Ramos (cell line): ENCODE results near the gene PPL.

Source experiments
- in situ Hi-C: fragments of 300-500 bp; cut with MboI; formaldehyde crosslinking; loops from one replicate; pipeline ENCODE4 v1.14.3; 2022; ENCODE audit warnings: low sequenced_read_pairs; ENCODE audit not compliant: unreplicated experiment

The PPL gene

DNA sequence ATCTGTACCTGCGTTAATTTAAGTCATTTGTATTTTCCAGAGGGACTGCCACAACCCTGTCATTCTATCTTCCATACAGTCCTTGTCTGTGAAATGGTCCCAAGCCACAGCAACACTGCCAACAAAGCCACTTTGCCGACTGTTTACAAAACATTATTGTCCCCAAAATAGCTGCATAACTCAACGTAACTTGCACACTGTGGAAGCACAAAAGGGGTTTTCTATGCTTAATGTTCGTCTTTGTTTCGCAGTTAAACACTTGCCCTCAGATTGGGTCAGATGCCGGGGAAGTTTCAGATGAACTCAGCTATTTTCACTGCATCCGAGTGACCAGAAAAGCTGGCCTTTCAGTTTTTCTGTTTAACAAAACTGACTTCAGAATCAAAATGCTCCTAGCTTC lies 25.8 kb upstream of the PPL start:
- in situ Hi-C loops = no loop called here

DNA sequence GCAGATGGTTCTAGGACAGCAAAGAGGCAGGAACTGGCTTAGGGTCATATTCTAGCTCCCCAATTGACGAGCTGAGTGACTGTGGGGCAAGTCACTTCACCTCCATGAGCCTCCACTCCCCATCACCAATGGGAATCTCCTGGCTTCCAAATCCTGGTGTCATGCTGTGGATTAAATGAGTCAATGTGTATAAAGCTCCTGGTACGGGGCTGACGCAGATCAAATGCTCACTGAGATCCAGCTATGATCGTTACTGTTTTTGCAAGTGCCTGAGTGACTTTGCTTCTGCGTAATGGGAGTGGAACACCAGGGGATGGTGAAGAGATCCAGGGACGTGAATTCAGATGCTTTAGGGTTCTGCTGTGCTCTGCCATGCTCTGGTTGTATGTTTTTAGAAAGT lies 23.6 kb upstream of the PPL start:
- in situ Hi-C loops = no loop called here

DNA sequence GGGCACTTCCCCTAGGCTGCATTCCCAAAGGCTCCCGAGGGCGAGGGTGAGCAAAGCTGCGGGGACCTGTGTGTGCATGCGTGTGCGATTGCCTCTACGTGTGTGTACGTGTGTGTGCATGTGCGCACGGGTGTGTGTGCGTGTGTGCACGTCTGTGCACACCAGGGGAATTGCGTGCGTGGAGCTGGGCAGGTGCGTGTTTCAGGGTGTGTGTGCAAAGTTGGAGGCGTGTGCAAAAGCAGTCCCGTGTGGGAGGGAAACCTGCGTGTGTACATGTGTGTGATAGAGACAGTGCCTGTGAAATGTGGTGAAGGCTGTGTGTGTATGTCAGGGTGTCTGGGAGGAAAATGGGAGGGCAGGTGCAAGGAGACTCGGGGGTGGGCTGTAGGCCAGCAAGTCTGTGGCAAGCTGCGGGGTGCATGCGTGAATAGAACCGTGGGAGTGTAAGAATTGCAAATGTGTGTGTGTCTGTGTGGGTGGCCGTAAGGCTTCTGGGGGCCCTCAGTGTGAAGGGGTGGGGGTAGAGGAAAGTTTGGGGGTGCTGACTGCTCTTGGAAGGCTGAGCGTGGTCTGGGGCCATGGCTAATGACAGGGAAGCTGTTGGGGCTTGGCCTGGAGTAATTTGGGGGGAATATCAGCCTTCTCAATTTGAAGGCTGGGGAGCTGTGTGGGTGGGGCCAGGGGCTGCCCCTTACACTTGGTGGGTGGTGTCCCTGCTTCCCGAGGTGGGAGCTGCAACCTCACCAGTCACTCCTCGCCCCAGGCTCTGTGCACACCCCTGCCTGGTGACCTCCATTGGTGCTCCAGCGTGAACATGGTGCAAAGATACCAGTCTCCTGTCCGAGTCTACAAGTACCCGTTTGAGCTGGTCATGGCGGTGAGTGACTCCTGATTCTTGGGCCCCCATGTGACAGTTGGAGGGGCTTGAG lies 21.8 kb upstream of the PPL start:
- in situ Hi-C loops = loop anchor here (10.0 kb wide), 1 partner anchor 444 kb away; no protein-coding TSS in a partner anchor

DNA sequence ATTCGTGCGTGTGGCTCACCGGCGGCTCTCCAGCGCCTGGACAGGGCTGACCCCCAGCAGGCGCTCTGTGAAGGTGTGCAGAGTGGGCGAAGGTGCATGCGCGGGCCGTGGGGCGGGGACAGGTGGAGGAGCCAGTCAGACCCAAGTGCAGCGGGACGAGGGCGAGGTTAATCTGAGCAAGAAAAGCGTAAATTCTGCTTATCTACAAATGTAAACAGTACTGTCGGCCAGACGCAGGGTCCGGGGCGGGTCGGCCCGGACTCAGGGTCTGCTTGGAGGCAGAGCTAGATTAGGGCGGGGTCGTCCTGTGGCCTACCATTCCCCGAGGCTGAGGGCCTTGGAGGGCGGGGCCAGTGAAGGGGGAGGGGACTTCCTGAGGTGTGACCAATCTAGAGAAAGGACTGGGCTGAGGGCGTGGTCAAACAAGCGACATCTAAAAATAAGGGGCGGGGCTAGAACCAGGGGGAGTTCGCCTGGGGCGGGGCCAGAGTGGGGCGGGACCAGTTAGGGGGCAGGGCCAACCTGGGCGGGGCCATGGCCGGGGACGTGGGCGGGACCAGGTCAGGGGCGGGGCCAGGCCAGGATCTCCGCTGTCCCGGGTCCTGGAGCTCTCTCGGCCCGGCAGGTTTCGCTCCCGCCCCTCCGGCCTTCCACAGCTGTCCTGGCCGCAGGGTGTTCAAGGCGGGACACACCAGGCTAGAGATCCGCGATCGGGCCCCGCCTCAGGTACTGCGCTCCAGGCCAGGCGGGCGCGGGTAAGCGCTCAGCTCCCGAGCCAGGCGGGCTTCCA lies 21.0 kb upstream of the PPL start, which contains the start of gene SEC14L5:
Gene SEC14L5 (plus strand): TSS at position 611 of the 790 bp plus-strand sequence. CDS start 994 bp downstream, outside the sequence.
- in situ Hi-C loops = loop anchor here (10.0 kb wide), 1 partner anchor 443 kb away; no protein-coding TSS in a partner anchor

DNA sequence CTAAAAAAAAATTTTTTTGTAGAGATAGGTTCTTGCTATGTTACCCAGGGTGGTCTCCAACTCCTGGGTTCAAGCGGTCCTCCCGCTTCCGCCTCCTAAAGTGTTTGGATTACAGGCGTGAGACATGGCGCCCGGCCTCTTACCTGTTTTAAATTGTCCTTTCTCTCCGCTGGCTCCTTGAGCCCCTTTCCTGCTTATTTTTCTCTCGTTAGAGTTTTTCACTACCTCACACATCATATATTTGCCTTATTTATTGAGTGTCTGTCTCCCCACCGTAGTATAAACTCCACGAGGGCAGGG lies 20.4 kb upstream of the PPL start:
- in situ Hi-C loops = loop anchor here (10.0 kb wide), 1 partner anchor 443 kb away; no protein-coding TSS in a partner anchor

DNA sequence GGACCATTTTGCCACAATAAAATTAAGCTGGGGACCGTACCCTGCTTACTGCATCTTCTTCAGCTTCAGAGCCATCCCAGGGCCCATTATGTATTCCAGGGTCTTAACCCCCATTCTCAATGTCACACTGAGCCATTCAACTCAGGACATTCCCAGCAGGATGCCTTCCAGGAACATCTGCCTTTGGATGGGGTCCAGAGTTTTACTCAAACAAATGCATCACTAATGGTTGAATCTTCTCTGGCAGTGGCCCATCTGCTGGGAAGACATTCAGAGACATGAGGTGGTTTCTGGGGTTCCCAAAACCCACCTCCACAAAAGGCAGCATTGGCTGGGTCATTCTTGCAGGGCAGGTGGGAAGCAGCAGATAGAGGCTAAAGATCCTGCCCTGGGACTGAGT lies 17.8 kb upstream of the PPL start:
- in situ Hi-C loops = loop anchor here (10.0 kb wide), 1 partner anchor 440 kb away; no protein-coding TSS in a partner anchor

DNA sequence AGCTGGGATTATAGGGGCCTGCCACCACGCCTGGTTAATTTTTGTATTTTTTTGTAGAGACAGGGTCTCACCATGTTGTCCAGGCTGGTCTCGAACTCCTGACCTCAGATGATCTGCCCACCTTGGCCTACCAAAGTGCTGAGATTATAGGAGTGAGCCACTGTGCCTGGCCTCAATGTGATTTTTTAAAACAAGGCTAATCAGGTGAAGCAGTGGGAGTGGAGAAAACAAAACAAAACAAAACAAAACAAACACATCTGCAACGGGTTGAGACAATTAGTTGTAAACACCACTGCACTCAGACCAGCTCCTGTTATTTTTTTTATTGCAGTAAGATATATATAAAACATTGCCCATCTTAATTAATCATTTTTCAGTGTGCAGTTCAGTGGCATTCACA lies 14.6 kb upstream of the PPL start:
- in situ Hi-C loops = loop anchor here (10.0 kb wide), 1 partner anchor 437 kb away; no protein-coding TSS in a partner anchor

DNA sequence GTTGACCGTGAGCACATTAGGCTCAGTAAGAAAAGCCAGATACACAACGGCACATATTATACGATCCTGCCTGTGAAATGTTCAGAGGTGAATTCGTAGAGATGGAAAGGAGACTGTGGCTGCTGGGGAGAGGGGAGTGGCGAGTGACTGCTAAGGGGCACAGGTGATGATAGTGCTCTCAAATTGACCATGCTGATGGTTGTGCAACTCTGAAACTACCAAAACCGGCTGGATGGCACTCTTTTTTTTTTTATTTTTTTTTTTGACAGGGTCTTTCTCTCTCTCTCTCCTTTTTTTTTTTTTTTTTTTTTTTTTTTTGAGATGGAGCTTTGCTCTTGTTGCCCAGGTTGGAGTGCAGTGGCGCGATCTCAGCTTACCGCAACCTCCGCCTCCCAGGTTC lies 13.0 kb upstream of the PPL start:
- in situ Hi-C loops = loop anchor here (10.0 kb wide), 2 partner anchors 235 to 435 kb away; no protein-coding TSS in a partner anchor

DNA sequence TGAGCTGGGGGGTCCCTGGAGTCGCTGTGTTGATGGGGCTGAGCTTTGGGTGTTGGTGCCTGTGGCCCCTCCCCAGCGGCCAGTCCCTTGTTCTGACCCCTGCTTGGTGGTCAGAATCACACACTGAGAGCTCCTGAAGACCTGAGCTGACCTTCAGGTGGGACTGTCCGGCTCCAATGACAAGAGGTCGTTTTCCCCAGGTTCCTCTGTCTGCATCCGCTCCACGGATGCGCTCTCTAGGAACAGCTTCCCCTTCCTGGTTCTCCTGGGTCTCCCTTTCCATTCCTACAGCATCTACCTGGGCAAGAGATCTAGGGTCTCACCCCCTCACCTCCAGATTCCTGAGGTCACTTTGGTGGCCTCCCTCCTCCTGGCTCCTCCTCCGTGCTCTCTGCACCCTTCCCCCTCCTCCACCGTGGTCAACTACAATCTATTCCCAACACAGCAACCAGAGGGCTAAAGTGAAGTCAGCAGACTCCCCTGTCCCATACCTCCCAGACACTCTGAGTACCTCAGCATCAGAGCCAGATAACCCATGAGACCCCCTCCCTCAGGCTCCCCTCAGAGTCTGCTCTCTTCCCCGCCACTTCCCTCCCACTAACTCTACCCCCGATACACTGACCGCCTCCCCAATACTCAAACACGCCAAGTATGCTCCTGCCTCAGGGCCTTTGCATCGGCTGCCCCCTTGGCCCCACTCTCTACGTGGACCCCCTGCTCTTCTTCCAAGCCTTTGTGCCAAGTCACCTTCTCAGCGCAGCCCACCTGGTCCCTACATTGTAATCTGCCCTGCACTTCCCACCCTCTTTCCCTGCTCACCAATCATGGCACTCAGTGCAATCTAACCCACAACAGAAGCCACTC lies 12.2 kb upstream of the PPL start:
- in situ Hi-C loops = loop anchor here (10.0 kb wide), 1 partner anchor 234 kb away; no protein-coding TSS in a partner anchor

DNA sequence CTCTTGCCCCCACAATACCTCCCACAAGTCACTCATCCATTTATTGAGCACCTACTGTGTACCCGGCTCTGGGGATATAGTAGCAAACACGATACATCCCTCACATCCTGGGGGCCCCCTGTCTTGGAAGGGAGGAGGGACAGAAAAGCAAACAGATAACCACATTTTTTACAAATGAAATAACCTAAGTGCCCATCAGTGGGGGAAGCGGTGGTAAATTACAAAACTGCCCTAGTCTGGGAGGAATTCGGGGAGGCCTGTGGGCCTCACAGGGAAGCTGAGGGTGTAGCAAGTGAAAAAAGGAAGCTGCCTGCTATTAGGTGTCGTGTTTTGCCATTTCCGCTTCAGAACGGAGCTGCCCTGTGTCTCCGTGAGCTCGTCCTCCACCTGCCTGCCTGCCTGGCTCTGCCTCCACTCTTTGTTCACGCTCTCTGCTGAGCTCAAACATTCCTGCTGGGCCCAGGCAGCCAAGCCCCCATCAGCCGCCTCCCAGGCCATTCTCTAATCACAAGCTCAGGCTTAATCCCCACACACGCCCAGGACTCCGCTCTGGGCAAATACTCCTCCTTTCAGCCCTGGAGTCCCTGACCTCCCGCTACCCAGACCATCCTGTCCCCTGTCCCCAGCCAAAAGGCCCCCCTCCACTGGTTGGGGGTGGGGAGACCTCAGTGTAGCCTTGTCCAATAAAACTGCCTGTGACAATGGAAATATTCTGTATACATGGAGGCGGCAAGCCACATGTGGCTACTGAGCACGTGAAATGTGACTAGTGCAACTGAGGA lies 11.0 kb upstream of the PPL start:
- in situ Hi-C loops = loop anchor here (10.0 kb wide), 1 partner anchor 233 kb away; no protein-coding TSS in a partner anchor

DNA sequence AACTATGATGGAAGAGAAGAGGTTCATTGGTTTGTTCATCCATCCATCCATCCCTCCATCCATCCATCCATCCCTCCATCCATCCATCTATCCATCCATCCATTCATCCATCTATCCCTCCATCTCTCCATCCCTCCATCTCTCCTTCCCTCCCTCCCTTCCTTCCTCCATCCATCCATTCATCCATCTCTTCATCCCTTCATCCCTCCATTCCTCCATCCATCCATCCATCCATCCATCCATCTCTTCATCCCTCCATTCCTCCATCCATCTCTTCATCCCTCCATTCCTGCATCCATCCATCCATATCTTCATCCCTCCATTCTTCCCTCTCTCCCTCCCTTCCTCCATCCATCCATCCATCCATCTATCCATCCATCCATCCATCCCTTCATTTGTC lies 10.0 kb upstream of the PPL start:
- in situ Hi-C loops = loop anchor here (10.0 kb wide), 1 partner anchor 232 kb away; no protein-coding TSS in a partner anchor

DNA sequence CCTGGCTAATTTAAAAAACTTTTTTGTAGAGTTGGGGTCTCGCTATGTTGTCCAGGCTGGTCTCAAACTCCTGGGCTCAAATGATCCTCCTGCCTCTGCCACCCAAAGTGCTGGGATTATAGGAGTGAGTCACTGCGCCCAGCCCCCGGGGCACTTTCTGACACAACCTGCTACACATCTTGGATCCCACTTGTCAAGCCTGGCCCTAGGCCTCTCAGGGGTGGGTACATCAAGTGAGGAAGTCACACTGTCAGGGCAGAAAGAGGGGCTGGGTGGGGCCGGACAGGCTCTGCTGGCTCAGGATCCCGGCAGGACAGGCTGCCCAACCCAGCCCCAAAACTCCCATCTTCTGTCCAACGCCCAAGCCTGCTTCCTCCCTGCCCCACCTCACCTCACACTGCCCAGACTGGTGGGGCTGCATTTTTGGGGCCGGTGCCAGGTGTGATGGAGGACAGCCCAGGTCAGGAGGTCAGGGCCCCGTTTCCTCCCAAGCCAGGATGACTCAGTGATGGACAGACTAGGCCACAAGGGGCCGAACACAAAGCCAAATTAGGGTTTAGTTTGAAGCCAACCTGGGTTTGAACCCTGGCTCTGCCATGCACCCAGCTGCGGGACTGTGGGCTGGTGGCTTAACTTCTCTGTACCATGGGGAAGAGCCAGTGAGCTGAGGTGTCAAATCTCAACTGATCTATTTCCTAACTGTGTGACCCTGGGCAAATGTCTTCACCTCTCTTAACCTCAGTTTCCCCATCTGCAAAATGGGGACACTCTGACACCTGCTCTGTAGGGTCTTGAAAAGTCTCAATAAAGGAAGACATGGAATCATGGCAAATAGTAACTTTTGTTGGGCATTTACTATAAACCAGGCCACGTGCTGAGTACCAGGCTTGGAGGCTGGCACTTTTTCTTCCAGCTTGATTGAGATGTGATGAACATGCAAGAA lies 8.9 kb upstream of the PPL start:
- in situ Hi-C loops = loop anchor here (10.0 kb wide), 1 partner anchor 231 kb away; no protein-coding TSS in a partner anchor

DNA sequence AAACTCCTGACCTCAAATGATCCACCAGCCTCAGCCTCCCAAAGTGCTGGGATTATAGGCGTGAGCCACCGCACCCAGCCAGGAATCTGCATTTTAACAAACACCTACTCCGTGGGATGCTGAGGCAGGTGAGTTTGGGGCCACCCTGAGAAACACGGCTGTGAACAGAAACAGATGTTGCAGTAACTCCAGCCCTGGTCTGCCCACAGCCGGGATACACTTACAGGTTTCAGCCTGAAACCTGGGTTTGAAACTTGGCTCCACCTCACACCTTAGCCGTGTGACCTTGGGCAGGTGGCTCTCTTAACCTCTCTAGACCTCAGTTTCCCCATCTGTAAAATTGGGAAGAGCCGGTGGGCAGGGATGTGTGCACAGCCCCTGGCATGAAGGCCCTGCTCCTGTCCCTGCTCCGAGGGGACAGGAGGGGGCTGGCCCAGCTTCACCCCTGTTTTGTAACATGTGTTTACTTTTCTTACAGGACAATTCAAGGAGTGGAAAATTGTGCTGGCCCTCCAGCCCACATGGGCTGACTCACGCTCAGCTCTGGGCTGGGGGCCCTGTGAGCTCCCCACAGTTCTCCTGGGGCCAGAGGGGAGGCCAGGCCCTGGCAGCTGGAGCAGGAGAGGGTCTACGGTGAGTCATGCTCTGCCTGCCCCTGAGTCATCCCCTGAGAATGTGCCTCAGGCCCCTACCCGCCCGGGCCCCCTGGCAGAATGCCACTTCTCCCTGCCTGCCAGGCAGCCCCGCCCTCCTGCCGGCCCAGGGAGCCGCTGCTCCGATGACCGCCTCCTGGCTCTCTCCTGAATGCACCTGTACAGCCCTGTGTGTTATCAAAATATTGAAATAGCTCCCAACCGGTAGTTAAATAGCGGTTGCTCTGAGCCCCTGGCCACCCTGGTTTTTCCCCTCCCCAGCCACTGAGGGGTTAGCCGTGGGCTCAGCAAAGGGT lies 7.7 kb upstream of the PPL start:
- in situ Hi-C loops = loop anchor here (10.0 kb wide), 1 partner anchor 230 kb away; no protein-coding TSS in a partner anchor

DNA sequence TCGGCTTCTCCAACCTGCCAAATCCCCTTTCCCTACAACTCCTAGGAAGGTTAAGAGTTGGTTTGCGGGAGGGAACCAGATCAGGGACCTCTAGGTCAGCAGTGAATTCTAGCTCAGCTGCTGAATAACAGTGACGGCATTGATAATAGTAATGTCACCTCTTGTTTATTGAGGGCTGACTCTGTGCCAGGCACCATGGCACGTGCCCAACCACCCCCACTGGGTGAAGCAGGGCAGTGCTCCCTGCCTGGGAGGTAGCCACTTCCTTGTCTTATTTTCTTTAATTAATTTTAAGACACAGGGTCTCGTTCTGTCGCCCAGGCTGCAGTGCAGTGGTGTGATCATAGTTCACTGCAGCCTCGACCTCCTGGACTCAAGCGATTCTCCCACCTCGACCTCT lies 5.5 kb upstream of the PPL start:
- in situ Hi-C loops = loop anchor here (10.0 kb wide), 1 partner anchor 228 kb away; no protein-coding TSS in a partner anchor

DNA sequence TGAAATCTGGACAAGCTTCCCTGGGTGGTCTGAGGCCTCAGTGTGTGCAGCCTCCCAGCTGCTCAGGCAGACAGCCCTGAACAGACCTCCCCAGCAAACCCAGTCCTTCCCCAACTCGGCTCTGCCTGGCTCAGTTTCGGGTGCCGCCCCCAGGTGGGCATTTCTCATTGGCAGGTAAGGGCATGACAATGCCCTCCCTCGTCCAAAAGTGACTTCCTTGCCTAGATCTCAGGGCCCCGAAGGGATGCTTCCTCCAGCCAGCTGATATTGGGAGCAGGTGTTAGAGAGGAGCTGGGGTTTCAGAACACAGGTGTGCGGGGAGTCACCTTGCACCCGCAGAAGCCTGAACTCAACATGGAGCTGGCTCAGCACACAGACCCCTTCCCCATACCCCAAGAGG lies 3.8 kb upstream of the PPL start:
- in situ Hi-C loops = loop anchor here (10.0 kb wide), 1 partner anchor 226 kb away; no protein-coding TSS in a partner anchor

DNA sequence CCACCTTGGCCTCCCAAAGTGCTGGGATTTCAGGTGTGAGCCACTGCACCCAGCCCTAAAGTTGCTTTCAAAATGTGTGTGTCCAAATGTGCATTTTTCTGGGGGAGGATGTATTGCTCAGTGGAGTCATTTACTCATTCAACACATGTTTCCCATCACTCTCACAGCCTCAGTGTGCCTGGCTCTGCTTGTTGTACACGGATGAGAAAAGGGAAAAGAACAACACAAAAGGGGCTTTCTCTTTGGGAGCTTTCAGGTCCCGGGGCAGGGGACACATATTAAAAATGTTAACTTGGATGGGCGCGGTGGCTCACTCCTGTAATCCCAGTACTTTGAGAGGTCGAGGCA lies 1.7 kb upstream of the PPL start:
- in situ Hi-C loops = no loop called here
